HFFc6 (cell line): ENCODE data around the gene CD2. TPM values are rescaled to one million over a fixed set of nuclear protein-coding genes. Genes with fewer than 3 reads are reported as not detected.
A peak's percentile ranks its signal among the peaks of the same experiment; 100 is the strongest.

ENCODE experiments used
- DNase-seq: peaks from one replicate; pipeline ENCODE4 v3.0.0-alpha.2; 2018
- H3K27ac Mint-ChIP-seq: 2 replicates; pipeline ENCODE4 v1.8.0; 2020; ENCODE audit warnings: mild to moderate bottlenecking, mixed read lengths
- H3K27me3 Mint-ChIP-seq: 2 replicates; pipeline ENCODE4 v1.8.0; 2021; ENCODE audit warnings: mild to moderate bottlenecking, moderate library complexity, mixed read lengths; ENCODE audit not compliant: insufficient read depth
- H3K36me3 Mint-ChIP-seq: 2 replicates; pipeline ENCODE4 v1.8.0; 2021; ENCODE audit warnings: low read depth, mixed read lengths
- H3K4me1 Mint-ChIP-seq: 2 replicates; pipeline ENCODE4 v1.8.0; 2020; ENCODE audit warnings: low read depth, mixed read lengths
- H3K4me3 Mint-ChIP-seq: 2 replicates; pipeline ENCODE4 v1.8.0; 2020; ENCODE audit warnings: mild to moderate bottlenecking, moderate library complexity, mixed read lengths
- H3K9me3 Mint-ChIP-seq: 2 replicates; pipeline ENCODE4 v1.8.0; 2020; ENCODE audit warnings: mild to moderate bottlenecking, mixed read lengths
- CTCF ChIP-seq: fragments of 200-600 bp; sonication (generic); IDR thresholded peaks from 2 replicates; pipeline ENCODE4 v1.5.0; 2021; ENCODE audit warnings: antibody characterized with exemption, mild to moderate bottlenecking
- total RNA-seq, 6 experiments: library from RNA; stranded (reverse); fragmentation: NEBNext Ultra II Directional; extraction: Animal tissue kit (Norgen Biotek cat#: 25700); gene quantifications; 2 replicates in 1 of 6; 3 replicates in 5 of 6; pipeline ENCODE4 v1.2.3, GENCODE V29; 2021

CD2 gene
- total RNA-seq, 6 experiments from 2014 or later = not detected

GRCh38 chr1:116766616-116767469 lies 12.6 kb downstream of the CD2 start:
- Mint-ChIP-seq H3K27ac (no peak overlapping the region), H3K27me3 (peaks cover 23% of the 10 kb centered on the region), H3K9me3 (no peaks in the 10 kb centered on the region; the same call in 1 of the 2 replicates), H3K4me3 (no peak overlapping the region), H3K4me1 (peaks cover 16% of the 10 kb centered on the region), H3K36me3 (0 out of 2 replicates have a peak, but pooled peaks cover 5% of the 10 kb centered on the region)
- TF ChIP-seq CTCF = no peak
- peak; percentile 16 for DNase-seq

GRCh38 chr1:116767782-116768382 lies 13.7 kb downstream of the CD2 start:
- TF ChIP-seq CTCF = no peak
- no peak for DNase-seq
- H3K4me3 Mint-ChIP-seq = no peak overlapping the region
- H3K36me3 Mint-ChIP-seq = 0 out of 2 replicates have a peak, but pooled peaks cover 5% of the 10 kb centered on the region
- no peak overlapping the region for H3K27ac Mint-ChIP-seq
- H3K27me3 Mint-ChIP-seq = peaks cover 18% of the 10 kb centered on the region
- peaks cover 16% of the 10 kb centered on the region for H3K4me1 Mint-ChIP-seq
- H3K9me3 Mint-ChIP-seq = no peaks in the 10 kb centered on the region; the same call in 1 of the 2 replicates

- H3K4me3 Mint-ChIP-seq = no peak overlapping the region
- peaks cover 22% of the 10 kb centered on the region for H3K27me3 Mint-ChIP-seq
- no peak for DNase-seq
- TF ChIP-seq CTCF = no peak
- no peaks in the 10 kb centered on the region; the same call in 1 of the 2 replicates for H3K9me3 Mint-ChIP-seq
- H3K4me1 Mint-ChIP-seq = peaks cover 16% of the 10 kb centered on the region
- 0 out of 2 replicates have a peak, but pooled peaks cover 5% of the 10 kb centered on the region for H3K36me3 Mint-ChIP-seq
- no peak overlapping the region for H3K27ac Mint-ChIP-seq
These were observed 14.3 kb downstream of the CD2 start for GRCh38 chr1:116768416-116769103.

- TF ChIP-seq CTCF = no peak
- Mint-ChIP-seq H3K4me3 (no peak overlapping the region), H3K4me1 (peaks cover 16% of the 10 kb centered on the region), H3K27me3 (peaks cover 26% of the 10 kb centered on the region), H3K9me3 (no peaks in the 10 kb centered on the region; the same call in 1 of the 2 replicates), H3K27ac (no peak overlapping the region), H3K36me3 (0 out of 2 replicates have a peak, but pooled peaks cover 5% of the 10 kb centered on the region)
- DNase-seq = no peak
These were observed 14.8 kb downstream of the CD2 start for GRCh38 chr1:116769104-116769452.

- peaks cover 26% of the 10 kb centered on the region for H3K27me3 Mint-ChIP-seq
- peak; percentile 11 for DNase-seq
- no peak overlapping the region for H3K4me3 Mint-ChIP-seq
- H3K27ac Mint-ChIP-seq = no peak overlapping the region
- 0 out of 2 replicates have a peak, but pooled peaks cover 5% of the 10 kb centered on the region for H3K36me3 Mint-ChIP-seq
- no peaks in the 10 kb centered on the region; the same call in 1 of the 2 replicates for H3K9me3 Mint-ChIP-seq
- TF ChIP-seq CTCF = no peak
- peaks cover 16% of the 10 kb centered on the region for H3K4me1 Mint-ChIP-seq
These were observed 15.3 kb downstream of the CD2 start for GRCh38 chr1:116769561-116769977.
